Karpas-422 (cell line): Measurements from ENCODE around the gene TBC1D22A. TPM values are rescaled to one million over a fixed set of nuclear protein-coding genes. Genes with fewer than 3 reads are reported as not detected.

ENCODE experiments used
- DNase-seq: peaks from one replicate; pipeline ENCODE4 v3.0.0-alpha.2; 2015
- H2AFZ ChIP-seq: fragments of 200-600 bp; sonication (generic); 2 replicates; pipeline ENCODE4 v1.6.1; 2014; ENCODE audit warnings: antibody characterized with exemption, low read length, mixed read lengths
- H3K27ac ChIP-seq: fragments of 200-600 bp; sonication (generic); 2 replicates; pipeline ENCODE4 v1.5.1; 2014; ENCODE audit warnings: mild to moderate bottlenecking, low read length, moderate library complexity
- H3K27me3 ChIP-seq: fragments of 200-600 bp; sonication (generic); 2 replicates; pipeline ENCODE4 v1.6.1; 2014; ENCODE audit warnings: low read length, mixed read lengths
- H3K36me3 ChIP-seq: fragments of 200-600 bp; sonication (generic); 2 replicates; pipeline ENCODE4 v1.6.1; 2014; ENCODE audit warnings: low read length, mixed read lengths; ENCODE audit not compliant: insufficient read depth
- H3K4me1 ChIP-seq: fragments of 200-600 bp; sonication (generic); 2 replicates; pipeline ENCODE4 v1.6.1; 2014; ENCODE audit warnings: mild to moderate bottlenecking, low read length, mixed read lengths
- H3K4me2 ChIP-seq: fragments of 200-600 bp; sonication (generic); 2 replicates; pipeline ENCODE4 v1.6.1; 2014; ENCODE audit warnings: low read length, low read depth, mild to moderate bottlenecking; ENCODE audit not compliant: poor library complexity, severe bottlenecking
- H3K4me3 ChIP-seq: fragments of 200-600 bp; sonication (generic); 2 replicates; pipeline ENCODE4 v1.5.1; 2014; ENCODE audit warnings: mild to moderate bottlenecking, antibody characterized with exemption, low read length, mixed read lengths
- H3K79me2 ChIP-seq: fragments of 200-600 bp; sonication (generic); 2 replicates; pipeline ENCODE4 v1.6.1; 2014; ENCODE audit warnings: mild to moderate bottlenecking, low read length, mixed read lengths
- H3K9ac ChIP-seq: fragments of 200-600 bp; sonication (generic); 2 replicates; pipeline ENCODE4 v1.6.0; 2014; ENCODE audit warnings: low read length
- H3K9me2 ChIP-seq: fragments of 200-600 bp; sonication (generic), shearing (Covaris generic); replicated peaks from 2 replicates; pipeline ENCODE4 v1.6.0; 2014; ENCODE audit warnings: mild to moderate bottlenecking, low read length, moderate library complexity; ENCODE audit not compliant: insufficient read depth
- H3K9me3 ChIP-seq: fragments of 300-700, 200-600 bp; sonication (generic); 2 replicates; pipeline ENCODE4 v1.6.1; 2014; ENCODE audit warnings: low read length, mixed read lengths
- H4K20me1 ChIP-seq: fragments of 200-600 bp; sonication (generic); 2 replicates; pipeline ENCODE4 v1.6.1; 2014; ENCODE audit warnings: mild to moderate bottlenecking, antibody characterized with exemption, low read length, low read depth; ENCODE audit not compliant: insufficient read depth
- total RNA-seq: library from RNA; depleted of rRNA; stranded (reverse); fragments of >200 nt; shearing (Covaris generic); gene quantifications from 2 replicates; pipeline ENCODE4 v1.2.3, GENCODE V29; 2014; ENCODE audit warnings: low replicate concordance

TBC1D22A gene
- total RNA-seq, 1 experiment from 2014 or later = 27.7 TPM

GRCh38 chr22:47157486-47158270 is 395.2 kb downstream of the TBC1D22A start:
- Histone ChIP-seq H3K4me2 (no peak overlapping the region), H2AFZ (no peak overlapping the region), H3K9ac (no peak overlapping the region), H3K4me1 (peaks cover 29% of the 10 kb centered on the region), H3K36me3 (no peaks in the 10 kb centered on the region; the same call in 1 of the 2 replicates), H3K4me3 (no peak overlapping the region), H3K9me2 (no peaks in the 10 kb centered on the region), H3K79me2 (no peaks in the 10 kb centered on the region), H4K20me1 (0 out of 2 replicates have a peak, but pooled peaks cover 5% of the 10 kb centered on the region), H3K27me3 (no peaks in the 10 kb centered on the region), H3K27ac (no peak overlapping the region), H3K9me3 (no peaks in the 10 kb centered on the region)
- no peak for DNase-seq

GRCh38 chr22:47158457-47158856 is 396.0 kb downstream of the TBC1D22A start:
- H2AFZ ChIP-seq = no peak overlapping the region
- H3K27me3 ChIP-seq = no peaks in the 10 kb centered on the region
- no peaks in the 10 kb centered on the region for H3K9me3 ChIP-seq
- no peaks in the 10 kb centered on the region for H3K79me2 ChIP-seq
- H3K4me3 ChIP-seq = no peak overlapping the region
- 0 out of 2 replicates have a peak, but pooled peaks cover 5% of the 10 kb centered on the region for H4K20me1 ChIP-seq
- H3K4me1 ChIP-seq = peaks cover 29% of the 10 kb centered on the region
- H3K27ac ChIP-seq = no peak overlapping the region
- H3K9ac ChIP-seq = no peak overlapping the region
- DNase-seq = no peak
- no peak overlapping the region for H3K4me2 ChIP-seq
- H3K9me2 ChIP-seq = no peaks in the 10 kb centered on the region
- no peaks in the 10 kb centered on the region; the same call in 1 of the 2 replicates for H3K36me3 ChIP-seq

GRCh38 chr22:47159592-47159991 is 397.1 kb downstream of the TBC1D22A start:
- Histone ChIP-seq H3K36me3 (no peaks in the 10 kb centered on the region; the same call in 1 of the 2 replicates), H3K27ac (no peak overlapping the region), H4K20me1 (0 out of 2 replicates have a peak, but pooled peaks cover 5% of the 10 kb centered on the region), H3K27me3 (no peaks in the 10 kb centered on the region), H3K9ac (no peak overlapping the region), H3K79me2 (no peaks in the 10 kb centered on the region), H3K9me2 (no peaks in the 10 kb centered on the region), H3K4me1 (peaks cover 29% of the 10 kb centered on the region), H2AFZ (no peak overlapping the region), H3K4me2 (no peak overlapping the region), H3K4me3 (no peak overlapping the region), H3K9me3 (no peaks in the 10 kb centered on the region)
- DNase-seq = no peak

GRCh38 chr22:47160141-47160541 is 397.7 kb downstream of the TBC1D22A start:
- Histone ChIP-seq H3K9ac (no peak overlapping the region), H3K4me1 (peaks cover 30% of the 10 kb centered on the region), H2AFZ (no peak overlapping the region), H3K36me3 (no peaks in the 10 kb centered on the region; the same call in 1 of the 2 replicates), H3K79me2 (no peaks in the 10 kb centered on the region), H3K4me2 (no peak overlapping the region), H3K27ac (no peak overlapping the region), H3K27me3 (no peaks in the 10 kb centered on the region), H3K4me3 (no peak overlapping the region), H4K20me1 (0 out of 2 replicates have a peak, but pooled peaks cover 5% of the 10 kb centered on the region), H3K9me3 (no peaks in the 10 kb centered on the region), H3K9me2 (no peaks in the 10 kb centered on the region)
- DNase-seq = no peak

- no peak overlapping the region for H2AFZ ChIP-seq
- H3K79me2 ChIP-seq = no peaks in the 10 kb centered on the region
- no peaks in the 10 kb centered on the region; the same call in 1 of the 2 replicates for H3K36me3 ChIP-seq
- H3K4me1 ChIP-seq = peaks cover 34% of the 10 kb centered on the region
- H3K9me3 ChIP-seq = no peaks in the 10 kb centered on the region
- DNase-seq = no peak
- no peak overlapping the region for H3K4me3 ChIP-seq
- H3K9me2 ChIP-seq = no peaks in the 10 kb centered on the region
- peak overlapping the region; percentile 31 for H3K27ac ChIP-seq
- H3K9ac ChIP-seq = no peak overlapping the region
- peak overlapping the region; percentile 43 for H3K4me2 ChIP-seq
- H4K20me1 ChIP-seq = 0 out of 2 replicates have a peak, but pooled peaks cover 5% of the 10 kb centered on the region
- no peaks in the 10 kb centered on the region for H3K27me3 ChIP-seq
Observed at GRCh38 chr22:47160781-47161520, 398.5 kb downstream of the TBC1D22A start.

- H3K9me3 ChIP-seq = no peaks in the 10 kb centered on the region
- H4K20me1 ChIP-seq = 0 out of 2 replicates have a peak, but pooled peaks cover 5% of the 10 kb centered on the region
- H3K9me2 ChIP-seq = no peaks in the 10 kb centered on the region
- peak; percentile 65 for DNase-seq
- H3K79me2 ChIP-seq = no peaks in the 10 kb centered on the region
- no peaks in the 10 kb centered on the region; the same call in 1 of the 2 replicates for H3K36me3 ChIP-seq
- H3K27ac ChIP-seq = peak overlapping the region; percentile 31; the same call in 1 of the 2 replicates
- peak overlapping the region; percentile 43 for H3K4me2 ChIP-seq
- no peak overlapping the region for H3K9ac ChIP-seq
- H3K27me3 ChIP-seq = no peaks in the 10 kb centered on the region
- no peak overlapping the region for H3K4me3 ChIP-seq
- peaks cover 34% of the 10 kb centered on the region for H3K4me1 ChIP-seq
- H2AFZ ChIP-seq = no peak overlapping the region
Observed at GRCh38 chr22:47161631-47162030, 399.2 kb downstream of the TBC1D22A start.

- Histone ChIP-seq H3K9ac (no peak overlapping the region), H4K20me1 (0 out of 2 replicates have a peak, but pooled peaks cover 10% of the 10 kb centered on the region), H3K27me3 (no peaks in the 10 kb centered on the region), H3K9me3 (no peaks in the 10 kb centered on the region), H3K36me3 (no peaks in the 10 kb centered on the region; the same call in 1 of the 2 replicates), H3K4me3 (no peak overlapping the region), H3K27ac (no peak overlapping the region), H3K9me2 (no peaks in the 10 kb centered on the region), H2AFZ (no peak overlapping the region), H3K4me1 (peaks cover 34% of the 10 kb centered on the region), H3K4me2 (no peak overlapping the region), H3K79me2 (no peaks in the 10 kb centered on the region)
- DNase-seq = no peak
Observed at GRCh38 chr22:47162865-47163264, 400.4 kb downstream of the TBC1D22A start.

GRCh38 chr22:47163481-47163855 is 401.0 kb downstream of the TBC1D22A start:
- no peak for DNase-seq
- no peaks in the 10 kb centered on the region for H3K27me3 ChIP-seq
- H4K20me1 ChIP-seq = 0 out of 2 replicates have a peak, but pooled peaks cover 10% of the 10 kb centered on the region
- H3K79me2 ChIP-seq = no peaks in the 10 kb centered on the region
- no peak overlapping the region for H2AFZ ChIP-seq
- H3K4me1 ChIP-seq = peaks cover 34% of the 10 kb centered on the region
- no peak overlapping the region for H3K27ac ChIP-seq
- H3K9me3 ChIP-seq = no peaks in the 10 kb centered on the region
- H3K9ac ChIP-seq = no peak overlapping the region
- H3K9me2 ChIP-seq = no peaks in the 10 kb centered on the region
- no peak overlapping the region for H3K4me3 ChIP-seq
- H3K4me2 ChIP-seq = no peak overlapping the region
- no peaks in the 10 kb centered on the region; the same call in 1 of the 2 replicates for H3K36me3 ChIP-seq
